H1 (cell line): ENCODE data around the gene LRP3. TPM values are rescaled to one million over a fixed set of nuclear protein-coding genes. Genes with fewer than 3 reads are reported as not detected.

Experiments used
- CTCF ChIA-PET: fragments of 300-600 bp; sonication (Branson Sonifier 250); formaldehyde crosslinking; loops from one replicate; lab custom pipeline; 2021; ENCODE audit not compliant: partially characterized antibody; lab: Charles Lee
- POLR2A ChIA-PET: fragments of 300-600 bp; sonication (Branson Sonifier 250); formaldehyde crosslinking; loops from one replicate; lab custom pipeline; 2021; ENCODE audit warnings: inconsistent platforms; ENCODE audit not compliant: partially characterized antibody; lab: Charles Lee
- DNase-seq, 2 experiments: peaks; one replicate each; pipeline versions ENCODE4 v3.0.0 to v3.0.0-alpha.2; 2010 to 2022; ENCODE audit warnings: low spot score in 2 of 2, low read depth in 1 of 2, mixed read lengths in 1 of 2
- FAIRE-seq: peaks from 2 replicates; lab custom pipeline; 2011; peaks lifted over from hg19 to GRCh38; lab: Jason Lieb, UNC
- H2AFZ ChIP-seq: 2 replicates; pipeline ENCODE4 v1.8.1; 2012; ENCODE audit warnings: low read length, inconsistent platforms
- H2AK5ac ChIP-seq: 2 replicates; pipeline ENCODE4 v1.6.1; 2013; ENCODE audit warnings: low read depth, low read length
- H2BK120ac ChIP-seq: replicated peaks from 2 replicates; pipeline ENCODE3; 2013; ENCODE audit warnings: low read depth, low read length, inconsistent platforms
- H2BK12ac ChIP-seq: 2 replicates; pipeline ENCODE4 v1.6.1; 2013; ENCODE audit warnings: low read depth, low read length
- H2BK15ac ChIP-seq: 2 replicates; pipeline ENCODE4 v1.6.1; 2013; ENCODE audit warnings: low read length
- H2BK20ac ChIP-seq: 2 replicates; pipeline ENCODE4 v1.6.1; 2013; ENCODE audit warnings: low read length
- H2BK5ac ChIP-seq: 2 replicates; pipeline ENCODE4 v1.6.1; 2013; ENCODE audit warnings: low read depth, low read length
- H3K14ac ChIP-seq: 2 replicates; pipeline ENCODE4 v1.6.1; 2013; ENCODE audit warnings: inconsistent platforms; ENCODE audit not compliant: insufficient read length
- H3K18ac ChIP-seq: 2 replicates; pipeline ENCODE4 v1.6.1; 2013; ENCODE audit warnings: low read length; ENCODE audit errors: extremely low read depth
- H3K23ac ChIP-seq: 2 replicates; pipeline ENCODE4 v1.6.1; 2013; ENCODE audit warnings: inconsistent platforms; ENCODE audit not compliant: insufficient read length
- H3K23me2 ChIP-seq: 2 replicates; pipeline ENCODE4 v1.6.1; 2013; ENCODE audit warnings: low read depth, low read length
- H3K27ac ChIP-seq: 2 replicates; pipeline ENCODE4 v1.6.1; 2011; ENCODE audit warnings: low read depth, low read length, inconsistent platforms
- H3K27me3 ChIP-seq, 4 experiments: replicated peaks in 1 of 4; 1 replicate in 1 of 4; 2 replicates in 3 of 4; pipeline versions ENCODE4 v1.6.1 to v1.8.1; 2011 to 2013; ENCODE audit warnings: low read length in 3 of 4, mild to moderate bottlenecking in 3 of 4, inconsistent platforms in 2 of 4, mixed read lengths in 2 of 4, moderate library complexity in 1 of 4; ENCODE audit not compliant: control insufficient read depth in 3 of 4, insufficient read depth in 3 of 4; ENCODE audit errors: extremely low read depth in 1 of 4
- H3K36me3 ChIP-seq, 4 experiments: 2 replicates each; pipeline versions ENCODE4 v1.6.1 to v1.8.1; 2011 to 2013; ENCODE audit warnings: mild to moderate bottlenecking in 4 of 4, low read length in 3 of 4, moderate library complexity in 2 of 4, control low read depth in 1 of 4, inconsistent platforms in 1 of 4; ENCODE audit not compliant: insufficient read depth in 4 of 4, control insufficient read depth in 2 of 4
- H3K4ac ChIP-seq: replicated peaks from 2 replicates; pipeline ENCODE3; 2013; ENCODE audit warnings: low read length, low read depth, mixed read lengths, inconsistent platforms; ENCODE audit not compliant: insufficient read length
- H3K4me1 ChIP-seq, 4 experiments: replicated peaks in 1 of 4; 1 replicate in 1 of 4; 2 replicates in 3 of 4; pipeline versions ENCODE4 v1.6.1 to v1.8.1; 2011 to 2013; ENCODE audit warnings: low read length in 3 of 4, inconsistent platforms in 2 of 4, mixed read lengths in 1 of 4; ENCODE audit not compliant: insufficient read depth in 4 of 4, control insufficient read depth in 3 of 4
- H3K4me2 ChIP-seq, 2 experiments: 2 replicates each; pipeline versions ENCODE4 v1.6.1 to v1.8.1; 2011 to 2013; ENCODE audit warnings: low read depth in 2 of 2, low read length in 2 of 2, control low read depth in 1 of 2, inconsistent platforms in 1 of 2, mild to moderate bottlenecking in 1 of 2; ENCODE audit not compliant: insufficient read depth in 1 of 2
- H3K4me3 ChIP-seq, 4 experiments: fragments of 200-600, 300-600 bp in 1 of 4; sonication (generic), shearing (Covaris generic), sonication (Bioruptor Twin) in 1 of 4; 2 replicates each; pipeline versions ENCODE4 v1.5.1 to v1.8.1; 2011 to 2016; ENCODE audit warnings: low read length in 4 of 4, low read depth in 3 of 4, control low read depth in 2 of 4, inconsistent platforms in 2 of 4, mild to moderate bottlenecking in 2 of 4, mixed read lengths in 1 of 4, moderate library complexity in 1 of 4; ENCODE audit not compliant: insufficient read depth in 2 of 4; ENCODE audit errors: extremely low read depth in 1 of 4
- H3K56ac ChIP-seq: replicated peaks from 2 replicates; pipeline ENCODE3; 2013; ENCODE audit warnings: low read depth, mild to moderate bottlenecking, mixed read lengths, low read length, inconsistent platforms; ENCODE audit not compliant: insufficient read length
- H3K79me1 ChIP-seq: 2 replicates; pipeline ENCODE4 v1.6.1; 2013; ENCODE audit warnings: low read depth, low read length, control low read depth
- H3K79me2 ChIP-seq, 2 experiments: 2 replicates each; pipeline versions ENCODE4 v1.6.1 to v1.8.1; 2012 to 2013; ENCODE audit warnings: low read length in 2 of 2, mild to moderate bottlenecking in 2 of 2, inconsistent platforms in 1 of 2; ENCODE audit not compliant: insufficient read depth in 2 of 2, control insufficient read depth in 1 of 2
- H3K9ac ChIP-seq, 4 experiments: replicated peaks in 1 of 4; 1 replicate in 1 of 4; 2 replicates in 3 of 4; pipeline versions ENCODE4 v1.6.1 to v1.8.1; 2011 to 2013; ENCODE audit warnings: low read depth in 3 of 4, low read length in 3 of 4, control low read depth in 2 of 4, mild to moderate bottlenecking in 2 of 4, moderate library complexity in 2 of 4, inconsistent platforms in 1 of 4; ENCODE audit errors: extremely low read depth in 1 of 4
- H3K9me3 ChIP-seq, 2 experiments: 2 replicates each; pipeline versions ENCODE4 v1.6.1 to v1.8.1; 2012 to 2013; ENCODE audit warnings: mild to moderate bottlenecking in 2 of 2, moderate library complexity in 2 of 2, control low read depth in 1 of 2, inconsistent platforms in 1 of 2, low read depth in 1 of 2, low read length in 1 of 2, mixed read lengths in 1 of 2; ENCODE audit not compliant: insufficient read depth in 2 of 2
- H4K20me1 ChIP-seq, 2 experiments: replicated peaks in 1 of 2; 2 replicates each; pipeline versions ENCODE3 to v1.8.1; 2011 to 2013; ENCODE audit warnings: inconsistent platforms in 2 of 2, low read length in 2 of 2, mild to moderate bottlenecking in 1 of 2; ENCODE audit not compliant: insufficient read depth in 2 of 2, control insufficient read depth in 1 of 2
- H4K5ac ChIP-seq: 2 replicates; pipeline ENCODE4 v1.6.1; 2013; ENCODE audit warnings: low read length, low read depth, mixed read lengths, inconsistent platforms; ENCODE audit not compliant: insufficient read length
- H4K8ac ChIP-seq: 2 replicates; pipeline ENCODE4 v1.8.0; 2013; ENCODE audit warnings: mild to moderate bottlenecking, moderate library complexity, low read length, inconsistent platforms; ENCODE audit not compliant: insufficient read depth; ENCODE audit errors: extremely low read depth
- H4K91ac ChIP-seq: replicated peaks from 2 replicates; pipeline ENCODE3; 2013; ENCODE audit warnings: low read length, mixed read lengths, inconsistent platforms; ENCODE audit not compliant: insufficient read length
- ATF3 ChIP-seq: IDR thresholded peaks from 2 replicates; pipeline ENCODE4 v1.6.1; 2011; ENCODE audit warnings: low read depth, mild to moderate bottlenecking, low read length; ENCODE audit not compliant: insufficient read depth
- BACH1 ChIP-seq: IDR thresholded peaks from 2 replicates; pipeline ENCODE4 v1.6.1; 2012; ENCODE audit warnings: low read length, improper control_type of control experiment
- GABPA ChIP-seq: IDR thresholded peaks from 2 replicates; pipeline ENCODE4 v1.6.1; 2011; ENCODE audit warnings: mild to moderate bottlenecking, low read length, moderate library complexity, borderline replicate concordance; ENCODE audit not compliant: insufficient read depth
- HDAC2 ChIP-seq, 2 experiments: fragments of 300-600 bp in 1 of 2; sonication (generic) in 1 of 2; IDR thresholded peaks; 2 replicates each; pipeline ENCODE4 v1.6.1; 2011 to 2012; ENCODE audit warnings: low read depth in 2 of 2, low read length in 2 of 2, mild to moderate bottlenecking in 2 of 2, moderate library complexity in 2 of 2, borderline replicate concordance in 1 of 2, inconsistent platforms in 1 of 2
- JUND ChIP-seq: IDR thresholded peaks from 2 replicates; pipeline ENCODE4 v1.6.1; 2011; ENCODE audit warnings: mild to moderate bottlenecking, improper control_type of control experiment, low read length
- KDM5A ChIP-seq: fragments of 200-600 bp; IDR thresholded peaks from 2 replicates; pipeline ENCODE4 v1.7.1; 2012; ENCODE audit warnings: mild to moderate bottlenecking, low read length, inconsistent platforms, mixed read lengths
- POU5F1 ChIP-seq: IDR thresholded peaks from 2 replicates; pipeline ENCODE4 v1.6.1; 2011; ENCODE audit warnings: low read depth, mild to moderate bottlenecking, low read length, moderate library complexity
- SP4 ChIP-seq: IDR thresholded peaks from 2 replicates; pipeline ENCODE4 v1.6.1; 2012; ENCODE audit warnings: low read length, inconsistent platforms
- WGBS, 2 experiments: shearing (Covaris generic) in 1 of 2; methylation state at CpG; one replicate each; pipeline versions ENCODE4 v1.1.6 to v1.1.7; 2013 to 2015; ENCODE audit warnings: low lambda C conversion rate in 2 of 2, mixed read lengths in 2 of 2, inconsistent platforms in 1 of 2, low coverage in 1 of 2, missing lambda C conversion rate in 1 of 2; ENCODE audit not compliant: insufficient replicate concordance in 2 of 2, insufficient coverage in 1 of 2, insufficient read length in 1 of 2; ENCODE audit errors: extremely low coverage in 1 of 2, missing lambda C conversion rate in 1 of 2; 5-methylcytosine and 5-hydroxymethylcytosine counted together
- polyA plus RNA-seq, 7 experiments: library from polyadenylated mRNA; depleted of rRNA in 3 of 7; stranded (reverse) in 5 of 7; unstranded in 2 of 7; fragments of >200 nt in 5 of 7; fragments of 200-250 nt in 2 of 7; gene quantifications; 1 replicate in 5 of 7; 2 replicates in 1 of 7; 4 replicates in 1 of 7; pipeline versions ENCODE4 v1.2.1 to v1.2.3, GENCODE V29; 2011 to 2013; ENCODE audit warnings: missing spikeins in 2 of 7, mixed read lengths in 2 of 7
- total RNA-seq: library from RNA; stranded (reverse); fragmentation: NEBNext Ultra II Directional; extraction: Animal tissue kit (Norgen Biotek cat#: 25700); gene quantifications from 2 replicates; pipeline ENCODE4 v1.2.1, GENCODE V29; 2021

The LRP3 gene
- total and polyA plus RNA-seq, 2 of the 8 experiments (the other 6 are each of a cell fraction or from before 2014, with no cell fraction given), result 30.3 to 33.7 TPM

GRCh38 chr19:33146209-33146608 is 47.9 kb upstream of the LRP3 start:
- Histone ChIP-seq H3K18ac (no peak overlapping the region), H2BK120ac (no peak overlapping the region), H3K79me1 (no peaks in the 10 kb centered on the region), H3K9ac (no peak overlapping the region), H3K4ac (no peak overlapping the region), H3K27ac (no peak overlapping the region), H3K36me3 (no peaks in the 10 kb centered on the region), H3K23ac (no peak overlapping the region), H2BK12ac (no peak overlapping the region), H3K9me3 (no peaks in the 10 kb centered on the region), H2BK5ac (no peak overlapping the region), H3K14ac (no peak overlapping the region), H2BK20ac (no peak overlapping the region), H3K79me2 (no peaks in the 10 kb centered on the region), H2AFZ (no peak overlapping the region), H3K23me2 (no peaks in the 10 kb centered on the region; the same call in 1 of the 2 replicates), H2AK5ac (no peak overlapping the region), H4K91ac (no peak overlapping the region), H3K4me1 (no peaks in the 10 kb centered on the region), H4K5ac (no peak overlapping the region), H3K27me3 (no peaks in the 10 kb centered on the region), H3K4me2 (no peak overlapping the region), H4K20me1 (no peaks in the 10 kb centered on the region), H2BK15ac (no peak overlapping the region), H3K56ac (no peak overlapping the region), H4K8ac (no peak overlapping the region), H3K4me3 (no peak overlapping the region)
- DNase-seq (no peak), FAIRE-seq (no peak)
- POLR2A ChIA-PET, result interaction anchor here (0.6 kb wide), 1 partner anchor 30 kb away, joined by 3 read pairs; no protein-coding TSS in a partner anchor
- CTCF ChIA-PET, result interaction anchor here (0.7 to 1.6 kb wide), 7 partner anchors 8 to 252 kb away, joined by 3 to 12 read pairs (median 3); no protein-coding TSS in a partner anchor
- WGBS, 2 experiments, result 86% methylated on average over 9 of the region's 9 CpGs; no CpG with 5 or more reads in 1 of the 2 experiments
- TF ChIP-seq POU5F1 (no peak), BACH1 (no peak), GABPA (no peak), HDAC2 (IDR thresholded peaks at IDR 0.05; ENCODE audit: borderline replicate concordance in 1 of 2, low read depth in 2 of 2, low read length in 2 of 2) (no peak), SP4 (no peak), JUND (no peak), ATF3 (no peak), KDM5A (no peak)
